HG03280 (cell line): Measurements from ENCODE around the gene SGPL1.
A peak's percentile ranks its signal among the peaks of the same experiment; 100 is the strongest.

ENCODE experiments used
- ATAC-seq: cut with Tn5 transposase; IDR thresholded peaks from one replicate; pipeline ENCODE4 v1.9.1; 2021; ENCODE audit warnings: mild to moderate bottlenecking, moderate library complexity; ENCODE audit not compliant: unreplicated experiment

The SGPL1 gene

GRCh38 chr10:70872291-70872690, 56.5 kb downstream of the SGPL1 start:
- ATAC-seq = no peak

GRCh38 chr10:70874061-70874460, 58.3 kb downstream of the SGPL1 start:
- ATAC-seq = no peak

- ATAC-seq = no peak
Measured at GRCh38 chr10:70879207-70879606, 63.5 kb downstream of the SGPL1 start.

- peak; percentile 58 for ATAC-seq
Measured at GRCh38 chr10:70880077-70880534, 64.4 kb downstream of the SGPL1 start.

- no peak for ATAC-seq
Measured at GRCh38 chr10:70884741-70885140, 69.0 kb downstream of the SGPL1 start.

- ATAC-seq = no peak
Measured at GRCh38 chr10:70885481-70885880, 69.7 kb downstream of the SGPL1 start.

- ATAC-seq = no peak
Measured at GRCh38 chr10:70885931-70886903, 70.5 kb downstream of the SGPL1 start.

- ATAC-seq = no peak
Measured at GRCh38 chr10:70886921-70887665, 71.3 kb downstream of the SGPL1 start.

GRCh38 chr10:70887804-70888800, 72.4 kb downstream of the SGPL1 start, which contains the start of gene PCBD1:
TSS of gene PCBD1 (minus strand) at chr10:70888565. CDS start at chr10:70888533, 32 bp downstream.
- ATAC-seq = peak; percentile 66

- ATAC-seq = no peak
Measured at GRCh38 chr10:70889291-70889690, 73.5 kb downstream of the SGPL1 start.

- no peak for ATAC-seq
Measured at GRCh38 chr10:70890917-70891431, 75.2 kb downstream of the SGPL1 start.

- ATAC-seq = no peak
Measured at GRCh38 chr10:70891627-70892026, 75.9 kb downstream of the SGPL1 start.

- ATAC-seq = no peak
Measured at GRCh38 chr10:70892631-70893030, 76.9 kb downstream of the SGPL1 start.

GRCh38 chr10:70893227-70894006, 77.7 kb downstream of the SGPL1 start:
- no peak for ATAC-seq

GRCh38 chr10:70894416-70894815, 78.7 kb downstream of the SGPL1 start:
- ATAC-seq = no peak

GRCh38 chr10:70896551-70896950, 80.8 kb downstream of the SGPL1 start:
- no peak for ATAC-seq

- no peak for ATAC-seq
Measured at GRCh38 chr10:70898687-70899086, 82.9 kb downstream of the SGPL1 start.

- ATAC-seq = no peak
Measured at GRCh38 chr10:70899096-70899495, 83.3 kb downstream of the SGPL1 start.

- ATAC-seq = no peak
Measured at GRCh38 chr10:70901276-70901878, 85.6 kb downstream of the SGPL1 start.
